ENCODE results near the gene RUNDC3A.

RUNDC3A gene

GRCh38 chr17:44308320-44308818 is at the start of gene RUNDC3A:
TSS of gene RUNDC3A (plus strand) at chr17:44308601. CDS start at chr17:44308833, 232 bp downstream.
- DNase-seq = peak; percentile 77

GRCh38 chr17:44258811-44259351 is 49.5 kb upstream of the RUNDC3A start:
- no peak for DNase-seq

GRCh38 chr17:44260296-44260695 is 48.1 kb upstream of the RUNDC3A start:
- DNase-seq = no peak

- DNase-seq = no peak
Measured at GRCh38 chr17:44262654-44263225, 45.7 kb upstream of the RUNDC3A start.

GRCh38 chr17:44263345-44263902 is 45.0 kb upstream of the RUNDC3A start:
- DNase-seq = no peak

GRCh38 chr17:44266402-44267164 is 41.8 kb upstream of the RUNDC3A start:
- DNase-seq = no peak

GRCh38 chr17:44267165-44267455 is 41.3 kb upstream of the RUNDC3A start:
- DNase-seq = no peak

GRCh38 chr17:44267818-44268490 is 40.4 kb upstream of the RUNDC3A start, which contains the start of gene SLC4A1:
TSS of gene SLC4A1 (minus strand) at chr17:44268135. CDS start at chr17:44262866, 5,269 bp downstream.
- DNase-seq = no peak

- DNase-seq = no peak
Measured at GRCh38 chr17:44268709-44269534, 39.5 kb upstream of the RUNDC3A start.

GRCh38 chr17:44269535-44270240 is 38.7 kb upstream of the RUNDC3A start:
- DNase-seq = no peak

- no peak for DNase-seq
Measured at GRCh38 chr17:44272321-44272951, 36.0 kb upstream of the RUNDC3A start.

- no peak for DNase-seq
Measured at GRCh38 chr17:44272954-44273353, 35.4 kb upstream of the RUNDC3A start.

- no peak for DNase-seq
Measured at GRCh38 chr17:44273607-44274006, 34.8 kb upstream of the RUNDC3A start.

- no peak for DNase-seq
Measured at GRCh38 chr17:44277976-44278375, 30.4 kb upstream of the RUNDC3A start.

GRCh38 chr17:44279346-44279665 is 29.1 kb upstream of the RUNDC3A start:
- no peak for DNase-seq

- DNase-seq = peak; percentile 45
Measured at GRCh38 chr17:44279666-44280391, 28.6 kb upstream of the RUNDC3A start.

- no peak for DNase-seq
Measured at GRCh38 chr17:44280392-44280937, 27.9 kb upstream of the RUNDC3A start.

GRCh38 chr17:44281570-44281969 is 26.8 kb upstream of the RUNDC3A start:
- no peak for DNase-seq

- DNase-seq = no peak
Measured at GRCh38 chr17:44282264-44282663, 26.1 kb upstream of the RUNDC3A start.

GRCh38 chr17:44283344-44284023 is 24.9 kb upstream of the RUNDC3A start:
- no peak for DNase-seq

Data from fibroblast of skin of right quadriceps (primary cell).